ENCODE measurements around the gene DSG1. TPM values are rescaled to one million over a fixed set of nuclear protein-coding genes. Genes with fewer than 3 reads are reported as not detected.

The DSG1 gene
- total and polyA plus RNA-seq, 8 donors = 0.03 to 1.8 TPM; not detected in 6

GRCh38 chr18:31302991-31303390 is 15.0 kb upstream of the DSG1 start:
- H3K27me3 ChIP-seq = no peaks in the 10 kb centered on the region
- peak in 1 of 2 donors; percentile 58 for DNase-seq
- H3K4me3 ChIP-seq = no peak overlapping the region
- no peaks in the 10 kb centered on the region for H3K9me3 ChIP-seq
- intact Hi-C loops (cut with DNase I; ENCODE audit: low total_unique reads) = no loop called here
- peaks cover 0 to 4% (median 0%) of the 10 kb centered on the region in 4 donors for H3K4me1 ChIP-seq
- H3K27ac ChIP-seq = no peak overlapping the region
- H3K36me3 ChIP-seq = no peaks in the 10 kb centered on the region
- TF ChIP-seq EP300 (IDR thresholded peaks at IDR 0.05) (no peak), CTCF (IDR thresholded peaks at IDR 0.05) (no peak)

GRCh38 chr18:31303771-31304170 is 14.2 kb upstream of the DSG1 start:
- no peak for DNase-seq
- no peaks in the 10 kb centered on the region for H3K27me3 ChIP-seq
- TF ChIP-seq POLR2A (IDR thresholded peaks at IDR 0.05) (no peak), POLR2AphosphoS5 (IDR thresholded peaks at IDR 0.05) (no peak), EP300 (IDR thresholded peaks at IDR 0.05) (no peak), CTCF (IDR thresholded peaks at IDR 0.05) (no peak)
- H3K4me3 ChIP-seq = no peak overlapping the region
- no peak overlapping the region for H3K27ac ChIP-seq
- no peaks in the 10 kb centered on the region for H3K36me3 ChIP-seq
- no peaks in the 10 kb centered on the region for H3K9me3 ChIP-seq
- H3K4me1 ChIP-seq = peaks cover 0 to 4% (median 0%) of the 10 kb centered on the region in 4 donors
- 77 to 89% (median 88%) methylated on average over 3 of the region's 3 CpGs for WGBS, 5 donors
- intact Hi-C loops (cut with DNase I; ENCODE audit: low total_unique reads) = no loop called here

DNA sequence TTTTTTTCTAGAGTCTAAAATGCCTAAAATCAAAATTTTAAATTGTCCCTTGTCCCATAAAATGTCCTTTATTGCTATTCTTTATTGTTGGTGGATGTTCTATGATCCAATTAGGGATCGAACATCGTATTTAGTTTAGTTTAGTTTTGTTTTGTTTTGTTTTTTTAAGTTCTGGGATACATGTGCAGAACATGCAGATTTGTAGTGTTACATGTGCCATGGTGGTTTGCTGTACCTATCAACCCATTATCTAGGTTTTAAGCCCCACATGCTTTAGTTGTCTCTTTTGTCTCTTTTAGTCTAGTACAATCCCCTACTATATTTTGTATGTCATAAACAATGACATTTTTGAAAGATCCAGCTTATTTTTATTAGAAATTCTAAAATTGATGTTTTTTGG is 8.8 kb upstream of the DSG1 start:
- H3K4me3 ChIP-seq = no peak overlapping the region
- TF ChIP-seq POLR2A (IDR thresholded peaks at IDR 0.05) (no peak), POLR2AphosphoS5 (IDR thresholded peaks at IDR 0.05) (no peak), CTCF (IDR thresholded peaks at IDR 0.05) (no peak), EP300 (IDR thresholded peaks at IDR 0.05) (no peak)
- no peak for DNase-seq
- H3K36me3 ChIP-seq = no peaks in the 10 kb centered on the region
- H3K27ac ChIP-seq = no peak overlapping the region
- intact Hi-C loops (cut with DNase I; ENCODE audit: low total_unique reads) = no loop called here
- H3K27me3 ChIP-seq = no peaks in the 10 kb centered on the region
- 90 to 96% (median 92%) methylated on average over 2 of the region's 2 CpGs for WGBS, 5 donors
- H3K4me1 ChIP-seq = no peaks in the 10 kb centered on the region
- no peaks in the 10 kb centered on the region for H3K9me3 ChIP-seq

DNA sequence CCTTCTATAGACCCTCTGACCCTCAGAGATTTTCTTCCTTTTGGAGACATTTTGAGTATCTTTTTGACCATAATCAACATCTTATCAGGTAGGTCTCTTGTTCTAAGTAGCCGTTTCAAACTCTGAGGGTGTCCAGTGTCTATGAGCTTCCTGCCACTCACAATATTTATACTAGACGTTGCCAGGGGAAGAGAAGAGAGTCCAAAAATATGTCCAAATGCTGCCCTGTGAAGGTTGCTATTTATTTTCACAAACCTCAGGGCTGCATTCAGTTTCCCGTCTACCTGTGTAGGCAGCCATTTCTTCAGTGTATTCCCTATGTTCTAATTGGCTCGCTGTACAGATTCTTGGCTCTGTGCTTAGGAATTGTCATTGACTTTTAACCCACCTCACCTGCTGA is 986 bp upstream of the DSG1 start:
- H3K27ac ChIP-seq = no peak overlapping the region
- H3K4me1 ChIP-seq = no peaks in the 10 kb centered on the region
- DNase-seq = no peak
- H3K9me3 ChIP-seq = no peaks in the 10 kb centered on the region
- H3K36me3 ChIP-seq = no peaks in the 10 kb centered on the region
- intact Hi-C loops (cut with DNase I; ENCODE audit: low total_unique reads) = no loop called here
- no peaks in the 10 kb centered on the region for H3K27me3 ChIP-seq
- H3K4me3 ChIP-seq = no peak overlapping the region
- TF ChIP-seq POLR2AphosphoS5 (IDR thresholded peaks at IDR 0.05) = no peak
- no peak for TF ChIP-seq POLR2A (IDR thresholded peaks at IDR 0.05)
- no peak for TF ChIP-seq EP300 (IDR thresholded peaks at IDR 0.05)
- TF ChIP-seq CTCF (IDR thresholded peaks at IDR 0.05) = no peak
- 52 to 62% (median 57%) methylated on average over 4 of the region's 4 CpGs for WGBS, 5 donors
